M059J (cell line): ENCODE measurements around the gene SLC25A17. TPM values are rescaled to one million over a fixed set of nuclear protein-coding genes. Genes with fewer than 3 reads are reported as not detected.
"Not testable (repeated sequence)": the region's sequence is repeated elsewhere in the genome, so short reads cannot be mapped to it uniquely, and the experiment has no call there.

Experiments used
- DNase-seq: peaks from one replicate; pipeline ENCODE4 v3.0.0-alpha.2; 2012; ENCODE audit warnings: low read depth
- total RNA-seq: library from RNA; depleted of rRNA; stranded (reverse); fragments of >200 nt; shearing (Covaris generic); gene quantifications from 2 replicates; pipeline ENCODE4 v1.2.3, GENCODE V29; 2014; rRNA removed

Gene SLC25A17
- 39.1 and 52.6 TPM in 2 replicates for total RNA-seq

- peak; percentile 79 for DNase-seq
Measured at GRCh38 chr22:40818747-40819598, at the start of gene SLC25A17. SLC25A17 (minus strand) TSS chr22:40819346; CDS start chr22:40819248, 98 bp downstream.

DNA sequence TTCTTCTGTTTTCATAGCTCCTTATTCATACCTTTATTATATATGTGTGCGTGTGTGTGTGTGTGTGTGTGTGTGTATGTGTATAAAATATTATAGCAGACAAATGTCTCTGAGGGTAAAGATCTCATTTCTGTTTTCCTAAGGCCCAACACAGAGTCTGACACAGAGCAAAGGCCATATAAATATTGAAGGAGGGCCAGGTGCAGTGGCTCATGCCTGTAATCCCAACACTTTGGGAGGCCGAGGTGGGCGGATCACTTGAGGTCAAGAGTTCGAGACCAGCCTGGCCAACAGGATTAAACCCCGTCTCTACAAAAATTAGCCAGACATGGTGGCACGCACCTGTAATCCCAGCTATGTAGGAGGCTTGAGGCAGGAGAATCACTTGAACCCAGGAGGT, 49.2 kb upstream of the SLC25A17 start:
- DNase-seq, result not testable (repeated sequence)

- no peak for DNase-seq
Measured at GRCh38 chr22:40867109-40867508, 48.0 kb upstream of the SLC25A17 start.

DNA sequence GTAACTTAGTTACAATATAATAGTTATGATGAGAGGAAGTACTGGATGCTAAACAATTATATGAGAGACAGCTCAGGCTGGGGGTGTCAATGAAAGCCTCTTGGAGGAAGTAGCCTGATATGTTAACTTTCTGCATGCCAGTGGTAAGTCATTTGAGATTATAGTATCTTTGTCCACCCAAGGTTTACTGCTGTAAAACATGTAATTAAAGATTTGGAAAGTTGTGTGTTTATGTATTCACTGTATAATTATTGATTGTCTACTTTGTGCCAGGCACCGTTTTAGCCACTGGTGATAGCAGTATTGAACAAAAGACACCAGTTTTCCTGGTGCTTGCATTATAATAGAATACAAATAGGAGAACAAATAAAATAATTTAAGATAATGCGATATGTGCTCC, 43.4 kb upstream of the SLC25A17 start:
- no peak for DNase-seq

GRCh38 chr22:40862013-40862412, 42.9 kb upstream of the SLC25A17 start, which contains the start of gene DNAJB7:
DNAJB7 (minus strand) TSS chr22:40862113; CDS start chr22:40861994, 119 bp downstream.
- no peak for DNase-seq

DNA sequence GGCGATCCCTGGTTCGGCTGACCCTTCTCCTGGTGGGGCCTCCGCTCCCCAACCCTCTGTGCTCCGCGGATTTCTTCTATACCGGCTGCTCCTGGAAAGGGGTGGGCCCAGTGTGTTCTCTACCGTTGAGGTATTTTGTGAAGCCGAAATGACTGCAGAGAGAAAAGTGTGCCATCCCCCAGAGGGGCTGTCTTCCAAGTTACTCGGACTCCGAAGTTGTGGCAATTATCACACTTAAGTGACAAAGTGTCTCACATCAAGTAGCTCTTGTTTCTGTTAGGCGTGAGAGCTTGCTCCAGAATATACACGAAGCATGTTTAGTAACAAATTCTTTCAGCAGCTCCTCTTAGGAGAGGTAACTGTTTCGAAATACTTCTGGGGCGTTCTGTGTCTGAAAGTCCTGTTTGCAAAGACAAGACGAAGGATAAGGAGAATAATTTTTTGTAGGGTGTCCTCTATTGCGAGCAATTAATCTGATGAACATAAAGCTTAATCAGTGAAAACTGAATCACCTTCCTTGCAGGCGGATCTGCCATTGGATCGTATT, 38.2 kb upstream of the SLC25A17 start:
- no peak for DNase-seq

GRCh38 chr22:40856513-40857308, 37.6 kb upstream of the SLC25A17 start, which contains the start of the genes ST13 and XPNPEP3:
ST13 (minus strand) TSS chr22:40856639; CDS start chr22:40856540, 99 bp downstream.
XPNPEP3 (plus strand) TSS chr22:40857148; CDS start chr22:40857182, 34 bp downstream.
- DNase-seq, result peak; percentile 93

DNA sequence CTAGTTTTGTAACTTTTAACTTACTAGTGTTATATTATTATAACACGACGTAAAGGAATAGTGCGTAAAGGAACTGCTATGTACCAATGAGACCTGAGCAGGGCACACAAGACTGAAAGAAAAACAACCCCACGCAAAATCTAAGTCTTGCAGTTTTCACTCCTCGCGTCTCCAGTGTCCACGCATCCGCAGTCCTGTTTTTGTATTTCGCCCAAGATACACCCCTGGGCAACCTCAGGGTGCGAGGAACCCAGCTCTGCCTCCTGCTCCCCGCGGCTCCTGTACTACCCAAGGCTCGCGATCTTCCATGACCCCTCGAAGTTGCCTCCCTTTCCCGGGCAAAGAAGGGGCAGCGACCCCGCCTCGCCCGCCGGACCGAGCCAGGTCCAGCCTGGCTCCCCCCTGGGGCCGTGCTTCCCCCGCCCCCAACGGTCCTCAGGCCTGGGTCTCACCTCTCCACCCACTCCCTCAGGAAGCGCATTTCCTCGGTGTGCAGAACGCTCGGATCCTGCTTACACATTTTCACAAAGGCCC, 36.9 kb upstream of the SLC25A17 start:
- DNase-seq, result peak; percentile 43

GRCh38 chr22:40855071-40855978, 36.2 kb upstream of the SLC25A17 start:
- DNase-seq, result peak; percentile 18

DNA sequence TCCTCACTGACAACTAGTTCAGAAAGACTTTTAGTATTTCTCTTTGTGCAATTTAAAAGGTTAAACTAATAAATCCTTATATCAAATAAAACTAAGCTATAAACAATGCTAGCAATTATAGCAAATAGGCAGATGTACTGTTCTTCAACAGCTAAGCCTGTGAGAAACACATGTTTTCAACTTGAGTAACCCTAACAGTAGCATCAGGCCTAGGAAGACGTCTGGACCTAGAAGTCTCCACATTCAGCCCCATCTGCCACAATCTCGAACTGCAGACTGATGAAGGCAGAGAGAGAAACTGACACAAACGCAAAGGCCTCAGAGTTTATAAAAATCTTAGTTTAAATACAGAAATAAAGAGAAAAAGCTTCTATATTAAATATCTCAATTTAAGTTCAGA, 34.8 kb upstream of the SLC25A17 start:
- no peak for DNase-seq

DNA sequence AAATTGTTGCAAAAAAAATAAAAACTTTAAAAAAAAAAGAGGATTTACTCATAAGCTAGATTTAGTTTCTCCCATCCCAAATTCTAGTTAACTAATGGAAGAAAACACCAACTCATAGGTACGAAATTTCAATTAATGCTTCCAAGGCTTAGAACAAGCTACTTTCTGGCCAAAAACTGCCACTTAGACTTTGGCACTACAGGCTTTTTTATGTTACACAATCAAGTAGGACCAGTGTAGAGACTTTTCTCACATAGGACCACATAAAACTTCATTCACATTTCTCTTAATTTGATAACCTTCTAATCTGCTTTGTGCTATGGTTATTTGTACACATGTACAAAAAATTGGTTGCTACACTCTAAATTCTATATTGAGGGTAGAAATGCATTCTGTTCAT, 34.2 kb upstream of the SLC25A17 start:
- DNase-seq, result no peak

DNA sequence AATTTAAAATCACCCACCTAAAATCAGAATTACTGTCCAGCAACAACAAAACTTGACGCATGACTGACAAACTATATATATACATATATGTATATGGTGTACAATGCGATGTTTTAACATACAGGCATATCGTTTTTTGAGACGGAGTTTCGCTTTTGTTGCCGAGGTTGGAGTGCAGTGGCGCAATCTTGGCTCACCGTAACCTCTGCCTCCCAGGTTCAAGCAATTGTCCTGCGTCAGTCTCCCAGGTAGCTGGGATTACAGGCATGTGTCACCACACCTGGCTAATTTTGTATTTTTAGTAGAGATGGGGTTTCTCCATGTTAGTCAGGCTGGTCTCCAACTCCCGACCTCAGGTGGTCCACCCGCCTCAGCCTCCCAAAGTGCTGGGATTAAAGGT, 26.7 kb upstream of the SLC25A17 start:
- DNase-seq, result not testable (repeated sequence)

GRCh38 chr22:40844951-40845350, 25.8 kb upstream of the SLC25A17 start:
- no peak for DNase-seq

- no peak for DNase-seq
Measured at GRCh38 chr22:40838486-40838885, 19.3 kb upstream of the SLC25A17 start.

GRCh38 chr22:40834619-40835018, 15.5 kb upstream of the SLC25A17 start:
- no peak for DNase-seq

DNA sequence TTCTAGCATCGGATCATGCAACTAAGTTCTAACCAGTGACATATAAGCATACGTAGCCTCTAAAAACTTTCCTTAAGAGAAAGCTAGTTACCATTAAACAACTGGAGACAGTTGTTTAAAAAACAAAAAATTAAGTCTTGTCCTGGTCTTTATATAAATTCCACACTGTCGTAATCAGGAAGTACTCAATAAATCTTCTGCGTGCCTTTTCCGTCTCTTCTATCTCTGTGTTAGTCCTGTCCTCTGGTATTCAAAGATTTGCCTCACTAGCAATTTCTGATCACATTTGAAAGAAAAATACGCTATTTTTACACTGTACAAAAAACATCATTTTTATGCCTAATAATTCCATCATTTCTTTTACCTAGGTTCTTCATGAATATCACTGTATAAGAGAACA, 10.0 kb upstream of the SLC25A17 start:
- no peak for DNase-seq

GRCh38 chr22:40826984-40827741, 8.0 kb upstream of the SLC25A17 start:
- DNase-seq, result no peak

- not testable (repeated sequence) for DNase-seq
Measured at GRCh38 chr22:40826292-40826691, 7.1 kb upstream of the SLC25A17 start.

- DNase-seq, result no peak
Measured at GRCh38 chr22:40823426-40823825, 4.3 kb upstream of the SLC25A17 start.

DNA sequence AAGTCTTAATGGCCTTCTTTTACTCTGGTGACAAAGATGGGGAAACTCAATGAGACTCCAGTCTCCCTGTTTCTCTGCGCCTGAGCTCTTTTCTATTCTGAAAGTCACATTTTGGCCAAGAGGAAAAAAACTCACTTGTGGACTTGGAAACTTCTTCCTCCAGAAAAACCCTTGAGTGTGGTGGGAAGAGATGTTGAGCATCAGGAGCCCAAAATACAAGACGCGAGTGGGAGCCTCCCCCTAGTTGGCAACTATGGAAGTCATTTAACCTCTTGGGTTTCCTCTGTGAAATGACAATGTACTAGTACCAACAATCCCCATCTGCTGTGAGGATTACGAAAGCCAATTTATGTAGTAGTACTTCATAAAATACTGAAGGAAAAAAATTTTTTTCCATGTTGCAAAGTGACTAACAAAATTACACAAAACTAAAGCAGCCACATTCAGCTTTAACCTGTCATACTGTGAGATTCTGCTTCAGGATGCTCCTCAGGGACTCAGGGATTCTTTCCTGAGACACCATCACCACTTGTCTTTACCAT, 524 bp upstream of the SLC25A17 start:
- DNase-seq, result no peak
